ENCODE measurements around the gene SNX20.

The SNX20 gene

DNA sequence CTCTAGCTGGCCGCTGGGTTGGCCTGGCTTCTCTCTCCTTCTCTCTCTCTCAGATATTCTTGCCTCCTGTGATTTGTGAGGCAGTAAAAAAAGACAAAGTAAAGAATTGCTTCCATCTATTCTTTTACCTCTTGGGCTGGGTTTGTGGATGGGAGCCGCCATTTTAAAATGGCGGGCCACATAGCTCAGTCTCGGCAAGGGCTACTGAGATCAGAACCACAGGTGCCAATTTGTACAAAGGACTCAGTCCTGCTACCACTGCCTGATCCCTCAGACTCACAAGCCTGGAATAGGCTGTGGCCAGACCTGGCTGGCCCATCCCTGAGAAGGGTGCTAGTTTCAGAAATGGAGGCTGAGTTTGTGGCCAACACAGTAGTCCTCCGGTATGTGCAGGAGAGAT is 36.4 kb upstream of the SNX20 start:
- Histone ChIP-seq H3K9ac (no peak overlapping the region), H3K4me3 (no peak overlapping the region), H3K4me1 (peaks cover 19% of the 10 kb centered on the region), H3K9me3 (no peaks in the 10 kb centered on the region), H3K4me2 (no peak overlapping the region), H3K36me3 (no peaks in the 10 kb centered on the region), H3K27me3 (no peaks in the 10 kb centered on the region), H4K20me1 (no peaks in the 10 kb centered on the region), H3K27ac (no peak overlapping the region)
- TF ChIP-seq Cebpa-rat (IDR thresholded peaks at IDR 0.05): no peak

GRCh38 chr16:50717091-50717490 is 36.0 kb upstream of the SNX20 start:
- no peak for TF ChIP-seq Cebpa-rat (IDR thresholded peaks at IDR 0.05)
- no peak overlapping the region for H3K27ac ChIP-seq

GRCh38 chr16:50712956-50713355 is 31.8 kb upstream of the SNX20 start:
- H4K20me1 ChIP-seq: no peaks in the 10 kb centered on the region
- H3K4me2 ChIP-seq: peak overlapping the region; percentile 49
- H3K27me3 ChIP-seq: no peaks in the 10 kb centered on the region

More at GRCh38 chr16:50717091-50717490, 36.0 kb upstream of the SNX20 start:
- Histone ChIP-seq H3K4me1 (peaks cover 19% of the 10 kb centered on the region), H3K36me3 (no peaks in the 10 kb centered on the region), H4K20me1 (no peaks in the 10 kb centered on the region), H3K4me2 (no peak overlapping the region), H3K4me3 (no peak overlapping the region), H3K9ac (no peak overlapping the region), H3K27me3 (no peaks in the 10 kb centered on the region), H3K9me3 (no peaks in the 10 kb centered on the region)

GRCh38 chr16:50712560-50712898 is 31.4 kb upstream of the SNX20 start:
- Histone ChIP-seq H3K9ac (no peak overlapping the region), H3K4me2 (no peak overlapping the region), H4K20me1 (no peaks in the 10 kb centered on the region), H3K4me3 (no peak overlapping the region), H3K4me1 (peaks cover 23% of the 10 kb centered on the region), H3K27ac (no peak overlapping the region), H3K9me3 (no peaks in the 10 kb centered on the region), H3K27me3 (no peaks in the 10 kb centered on the region), H3K36me3 (no peaks in the 10 kb centered on the region)
- no peak for TF ChIP-seq Cebpa-rat (IDR thresholded peaks at IDR 0.05)

More at GRCh38 chr16:50712956-50713355, 31.8 kb upstream of the SNX20 start:
- no peak for TF ChIP-seq Cebpa-rat (IDR thresholded peaks at IDR 0.05)
- H3K27ac ChIP-seq: no peak overlapping the region
- no peaks in the 10 kb centered on the region for H3K36me3 ChIP-seq
- H3K9me3 ChIP-seq: no peaks in the 10 kb centered on the region
- peaks cover 23% of the 10 kb centered on the region for H3K4me1 ChIP-seq
- no peak overlapping the region for H3K4me3 ChIP-seq
- no peak overlapping the region for H3K9ac ChIP-seq

- no peaks in the 10 kb centered on the region for H3K27me3 ChIP-seq
- H3K4me3 ChIP-seq: no peak overlapping the region
- no peak overlapping the region for H3K27ac ChIP-seq
- no peaks in the 10 kb centered on the region for H3K36me3 ChIP-seq
- no peaks in the 10 kb centered on the region for H3K9me3 ChIP-seq
- H3K4me1 ChIP-seq: peaks cover 23% of the 10 kb centered on the region
- H3K9ac ChIP-seq: no peak overlapping the region
- no peak overlapping the region for H3K4me2 ChIP-seq
- no peaks in the 10 kb centered on the region for H4K20me1 ChIP-seq
- TF ChIP-seq Cebpa-rat (IDR thresholded peaks at IDR 0.05): no peak
Observed at GRCh38 chr16:50711862-50712559, 30.9 kb upstream of the SNX20 start.

DNA sequence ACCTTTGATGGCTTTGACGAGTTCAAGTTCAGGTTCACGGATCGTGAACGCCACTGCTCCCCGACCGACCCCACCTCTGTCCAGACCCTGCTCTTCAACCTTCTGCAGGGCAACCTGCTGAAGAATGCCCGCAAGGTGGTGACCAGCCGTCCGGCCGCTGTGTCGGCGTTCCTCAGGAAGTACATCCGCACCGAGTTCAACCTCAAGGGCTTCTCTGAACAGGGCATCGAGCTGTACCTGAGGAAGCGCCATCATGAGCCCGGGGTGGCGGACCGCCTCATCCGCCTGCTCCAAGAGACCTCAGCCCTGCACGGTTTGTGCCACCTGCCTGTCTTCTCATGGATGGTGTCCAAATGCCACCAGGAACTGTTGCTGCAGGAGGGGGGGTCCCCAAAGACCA is 29.9 kb upstream of the SNX20 start:
- Histone ChIP-seq H3K36me3 (no peaks in the 10 kb centered on the region), H3K9ac (no peak overlapping the region), H4K20me1 (no peaks in the 10 kb centered on the region), H3K4me3 (no peak overlapping the region), H3K9me3 (peaks cover 3% of the 10 kb centered on the region; the same call in 1 of the 2 replicates), H3K27me3 (no peaks in the 10 kb centered on the region), H3K27ac (no peak overlapping the region), H3K4me1 (peaks cover 23% of the 10 kb centered on the region), H3K4me2 (no peak overlapping the region)
- TF ChIP-seq Cebpa-rat (IDR thresholded peaks at IDR 0.05): no peak

GRCh38 chr16:50709980-50710379 is 28.9 kb upstream of the SNX20 start:
- no peak for TF ChIP-seq Cebpa-rat (IDR thresholded peaks at IDR 0.05)
- H3K4me3 ChIP-seq: no peak overlapping the region
- H3K4me2 ChIP-seq: peak overlapping the region; percentile 73; the same call in 1 of the 2 replicates
- H3K4me1 ChIP-seq: peaks cover 23% of the 10 kb centered on the region
- no peak overlapping the region for H3K27ac ChIP-seq
- no peaks in the 10 kb centered on the region for H3K36me3 ChIP-seq
- H3K9me3 ChIP-seq: peaks cover 14% of the 10 kb centered on the region
- no peaks in the 10 kb centered on the region for H4K20me1 ChIP-seq
- H3K27me3 ChIP-seq: no peaks in the 10 kb centered on the region
- H3K9ac ChIP-seq: no peak overlapping the region

- H3K27ac ChIP-seq: 0 out of 2 replicates have a peak overlapping the region, but pooled peaks have one; percentile 18
- peak overlapping the region; percentile 73 for H3K4me2 ChIP-seq
- no peak overlapping the region for H3K4me3 ChIP-seq
- H3K36me3 ChIP-seq: no peaks in the 10 kb centered on the region
- H3K4me1 ChIP-seq: peaks cover 23% of the 10 kb centered on the region
- H3K9me3 ChIP-seq: peaks cover 22% of the 10 kb centered on the region
- no peaks in the 10 kb centered on the region for H4K20me1 ChIP-seq
- no peak overlapping the region for H3K9ac ChIP-seq
- no peaks in the 10 kb centered on the region for H3K27me3 ChIP-seq
- no peak for TF ChIP-seq Cebpa-rat (IDR thresholded peaks at IDR 0.05)
Observed at GRCh38 chr16:50709061-50709684, 28.1 kb upstream of the SNX20 start.

DNA sequence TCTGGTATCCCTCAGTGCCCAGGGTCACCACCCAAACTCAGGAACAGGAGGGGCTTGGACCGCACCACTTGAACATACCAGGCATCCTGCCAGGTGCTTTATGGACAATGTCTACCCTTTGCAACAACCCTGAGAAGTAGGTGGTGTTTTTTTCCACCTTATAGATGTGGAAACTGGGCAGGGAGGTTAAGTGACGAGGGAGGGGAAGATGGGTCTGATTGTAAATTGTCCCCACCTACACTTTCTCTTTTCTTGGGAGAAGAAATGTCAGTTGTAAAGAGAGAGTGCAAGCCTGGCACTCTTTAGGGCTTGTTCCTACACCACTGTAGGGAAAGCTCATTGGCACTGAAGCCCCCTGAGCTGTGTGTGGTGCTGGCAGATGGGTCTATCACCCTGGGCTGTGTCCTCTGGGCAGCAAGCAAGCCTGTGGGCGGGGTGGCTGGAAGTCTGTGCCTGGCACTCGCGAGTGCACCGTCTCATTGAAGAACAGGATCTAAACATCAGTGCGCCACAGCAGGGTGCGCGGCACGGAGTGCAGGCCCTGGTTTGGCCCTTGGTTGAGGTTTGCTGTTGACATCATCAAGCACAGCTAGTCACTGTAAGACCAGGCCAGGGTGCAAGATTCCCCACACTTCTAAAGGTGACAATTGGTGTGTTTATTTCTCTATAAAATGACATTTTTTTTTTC is 27.4 kb upstream of the SNX20 start:
- Histone ChIP-seq H3K27ac (0 out of 2 replicates have a peak overlapping the region, but pooled peaks have one; percentile 18), H3K4me2 (no peak overlapping the region; the same call in 1 of the 2 replicates), H3K9ac (no peak overlapping the region), H3K9me3 (peaks cover 28% of the 10 kb centered on the region), H4K20me1 (no peaks in the 10 kb centered on the region), H3K4me3 (no peak overlapping the region), H3K4me1 (peaks cover 23% of the 10 kb centered on the region), H3K27me3 (no peaks in the 10 kb centered on the region), H3K36me3 (no peaks in the 10 kb centered on the region)
- no peak for TF ChIP-seq Cebpa-rat (IDR thresholded peaks at IDR 0.05)

- Histone ChIP-seq H3K4me1 (peaks cover 33% of the 10 kb centered on the region), H3K36me3 (no peaks in the 10 kb centered on the region), H3K27ac (no peak overlapping the region), H3K4me3 (no peak overlapping the region), H3K4me2 (no peak overlapping the region), H4K20me1 (no peaks in the 10 kb centered on the region), H3K9ac (no peak overlapping the region), H3K27me3 (no peaks in the 10 kb centered on the region), H3K9me3 (peaks cover 32% of the 10 kb centered on the region)
- TF ChIP-seq Cebpa-rat (IDR thresholded peaks at IDR 0.05): no peak
Observed at GRCh38 chr16:50706250-50706649, 25.1 kb upstream of the SNX20 start.
